IPS-20b (cell line): ENCODE results near the gene ELN.
"Not testable (repeated sequence)": the region's sequence is repeated elsewhere in the genome, so short reads cannot be mapped to it uniquely, and the experiment has no call there.

Experiments
- H3K27ac ChIP-seq: one replicate; pipeline ENCODE4 v1.5.1; 2013; ENCODE audit warnings: low read length
- H3K27me3 ChIP-seq: 2 replicates; pipeline ENCODE4 v1.6.1; 2013; ENCODE audit warnings: mild to moderate bottlenecking, low read length, inconsistent platforms; ENCODE audit not compliant: insufficient read depth
- H3K36me3 ChIP-seq: 2 replicates; pipeline ENCODE4 v1.6.1; 2013; ENCODE audit warnings: low read depth, mild to moderate bottlenecking, inconsistent platforms, low read length, moderate library complexity; ENCODE audit not compliant: insufficient read depth
- H3K4me1 ChIP-seq: 2 replicates; pipeline ENCODE4 v1.6.1; 2013; ENCODE audit warnings: mild to moderate bottlenecking, control low read depth, inconsistent platforms, low read length, moderate library complexity; ENCODE audit not compliant: insufficient read depth
- H3K4me3 ChIP-seq: 2 replicates; pipeline ENCODE4 v1.5.1; 2013; ENCODE audit warnings: mild to moderate bottlenecking, low read length, inconsistent platforms
- H3K9ac ChIP-seq: 2 replicates; pipeline ENCODE4 v1.6.1; 2013; ENCODE audit warnings: low read depth, mild to moderate bottlenecking, inconsistent platforms, low read length, moderate library complexity
- H3K9me3 ChIP-seq: 2 replicates; pipeline ENCODE4 v1.6.1; 2013; ENCODE audit warnings: mild to moderate bottlenecking, low read depth, low read length, inconsistent platforms; ENCODE audit not compliant: insufficient read depth

Gene ELN

DNA sequence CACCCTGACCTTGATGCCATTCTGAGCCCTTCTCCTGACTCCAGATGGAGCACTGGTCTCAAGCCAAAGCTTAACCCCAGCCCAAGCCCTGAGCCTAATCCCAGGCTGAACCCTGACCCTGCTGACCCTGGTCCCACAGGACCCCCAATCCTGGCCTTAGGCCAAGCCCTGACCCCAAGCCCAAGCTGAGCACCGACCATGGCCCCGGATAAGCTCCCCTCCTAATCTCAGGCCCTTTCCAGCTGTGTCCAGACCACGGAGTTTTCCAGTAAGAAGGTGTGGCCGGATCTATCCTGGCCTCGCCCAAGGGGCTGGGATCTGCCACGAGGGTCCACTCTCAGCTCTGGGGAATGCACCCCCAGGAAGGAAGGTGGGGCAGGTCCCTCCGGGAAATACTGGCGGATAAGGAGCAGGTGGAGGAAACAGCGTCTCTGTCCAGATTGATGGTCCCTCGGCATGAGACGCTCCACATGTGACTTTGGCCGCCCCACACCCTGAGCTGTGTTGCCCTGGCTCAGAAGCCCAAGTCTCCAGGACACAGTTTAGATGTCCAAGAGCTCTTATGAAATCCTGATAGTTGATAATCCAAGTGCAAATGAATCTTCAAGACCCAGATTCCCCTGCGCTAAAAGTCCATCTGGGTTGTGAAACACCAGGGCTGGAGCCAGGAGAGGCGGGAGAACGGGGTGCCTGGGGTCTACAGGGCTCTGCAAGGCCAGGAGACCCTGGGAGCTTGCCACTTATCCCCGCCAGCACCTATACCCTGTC, 10.4 kb downstream of the ELN start:
- Histone ChIP-seq H3K27me3 (no peaks in the 10 kb centered on the region), H3K4me3 (no peak overlapping the region), H3K9ac (no peak overlapping the region), H3K9me3 (no peaks in the 10 kb centered on the region), H3K4me1 (peaks cover 4% of the 10 kb centered on the region; the same call in 1 of the 2 replicates), H3K27ac (no peak overlapping the region), H3K36me3 (no peaks in the 10 kb centered on the region)

DNA sequence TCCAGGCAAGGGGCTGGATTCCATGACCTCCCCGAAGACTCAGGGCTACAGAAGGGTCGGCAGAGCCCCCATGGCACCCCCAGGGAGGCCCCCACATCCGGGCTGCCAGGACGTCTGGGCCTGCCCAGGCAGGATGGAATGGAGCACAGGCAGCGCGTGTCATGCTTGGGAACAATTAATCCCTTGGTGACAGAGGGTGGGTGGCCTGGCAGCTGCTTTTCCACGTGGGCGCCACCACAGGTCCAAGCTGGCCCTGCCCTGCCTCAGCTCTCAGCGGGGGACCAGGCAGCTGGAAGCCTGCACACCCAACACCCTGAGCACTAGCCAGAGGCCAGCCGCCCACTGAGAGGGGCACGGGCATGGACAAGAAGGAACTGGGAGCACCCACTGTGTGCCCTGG, 11.4 kb downstream of the ELN start:
- Histone ChIP-seq H3K27ac (no peak overlapping the region), H3K4me3 (no peak overlapping the region)

DNA sequence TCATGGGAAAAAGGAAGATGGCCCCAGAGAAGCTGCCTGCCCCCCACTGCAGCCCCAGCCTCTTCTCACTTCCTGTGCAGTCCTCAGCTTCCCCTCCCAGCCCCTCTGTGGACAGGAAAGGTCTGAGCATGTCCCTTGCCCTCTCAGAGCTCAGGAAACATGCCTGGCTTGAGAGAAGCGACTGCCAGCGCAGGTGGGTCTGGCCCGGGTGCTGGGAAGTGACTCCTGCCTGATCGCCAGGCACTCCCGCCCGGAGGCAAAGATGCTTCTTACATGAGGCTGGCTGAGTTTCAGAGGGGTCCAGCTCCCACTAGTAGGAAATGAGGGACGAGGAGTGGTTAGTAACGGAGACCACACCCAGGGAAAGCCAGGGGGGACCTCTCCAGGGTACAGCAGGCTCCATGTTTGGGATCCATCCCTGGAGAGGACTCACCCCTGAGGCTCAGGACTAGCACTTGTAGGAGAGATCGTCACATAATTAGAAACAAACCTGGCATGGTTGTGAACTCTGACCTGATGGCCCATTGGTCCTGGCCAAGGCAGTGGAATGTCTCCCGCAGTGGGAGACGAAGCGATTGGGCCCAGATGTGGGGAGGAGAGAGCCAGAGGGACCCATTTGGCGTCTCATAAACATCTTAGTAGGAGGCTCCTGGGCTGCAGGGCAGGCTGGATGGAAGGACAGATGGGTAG, 12.3 kb downstream of the ELN start:
- no peak overlapping the region for H3K27ac ChIP-seq
- no peak overlapping the region for H3K4me3 ChIP-seq
- no peaks in the 10 kb centered on the region for H3K27me3 ChIP-seq
- H3K9ac ChIP-seq: no peak overlapping the region
- H3K4me1 ChIP-seq: peaks cover 10% of the 10 kb centered on the region; the same call in 1 of the 2 replicates
- H3K9me3 ChIP-seq: no peaks in the 10 kb centered on the region
- H3K36me3 ChIP-seq: no peaks in the 10 kb centered on the region

More for the DNA sequence above, 11.4 kb downstream of the ELN start:
- Histone ChIP-seq H3K27me3 (no peaks in the 10 kb centered on the region), H3K9me3 (no peaks in the 10 kb centered on the region), H3K9ac (no peak overlapping the region), H3K4me1 (peaks cover 10% of the 10 kb centered on the region; the same call in 1 of the 2 replicates), H3K36me3 (no peaks in the 10 kb centered on the region)

DNA sequence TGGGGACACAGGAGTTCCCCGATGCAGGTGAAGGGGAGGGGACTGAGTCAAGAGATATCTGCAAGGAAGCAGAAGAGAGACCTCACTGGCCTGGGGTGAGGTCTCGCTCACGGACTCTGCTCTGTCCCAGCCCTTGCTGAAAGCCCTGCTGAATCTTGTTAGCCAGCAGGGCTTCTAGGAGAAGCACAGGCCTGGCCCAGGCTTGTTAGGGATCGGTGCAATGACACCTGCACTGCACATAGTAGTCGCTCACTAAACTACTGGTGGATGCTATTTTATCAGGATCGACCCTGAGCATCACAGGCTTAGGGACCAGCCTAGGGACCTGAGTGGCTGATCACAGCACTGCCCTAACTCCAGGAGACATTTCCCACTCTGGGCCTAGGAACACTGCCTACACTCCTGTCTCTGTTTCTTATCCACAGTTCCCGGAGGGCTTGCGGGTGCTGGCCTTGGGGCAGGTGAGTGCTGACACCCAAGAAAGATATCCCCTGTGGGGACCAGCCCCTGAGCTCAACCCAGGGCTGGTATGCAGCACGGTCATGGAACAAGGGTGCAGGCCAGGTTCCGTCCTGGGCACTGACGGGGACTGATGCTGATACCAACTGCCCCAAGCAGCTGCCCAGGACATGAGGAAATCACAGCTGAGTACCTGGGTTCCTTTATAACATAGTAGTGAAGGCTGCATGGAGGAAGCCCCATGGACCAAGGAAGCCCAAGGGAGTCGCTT, 13.0 kb downstream of the ELN start:
- Histone ChIP-seq H3K27ac (no peak overlapping the region), H3K36me3 (no peaks in the 10 kb centered on the region), H3K9ac (no peak overlapping the region), H3K4me1 (peaks cover 10% of the 10 kb centered on the region; the same call in 1 of the 2 replicates), H3K9me3 (no peaks in the 10 kb centered on the region), H3K4me3 (no peak overlapping the region), H3K27me3 (no peaks in the 10 kb centered on the region)

DNA sequence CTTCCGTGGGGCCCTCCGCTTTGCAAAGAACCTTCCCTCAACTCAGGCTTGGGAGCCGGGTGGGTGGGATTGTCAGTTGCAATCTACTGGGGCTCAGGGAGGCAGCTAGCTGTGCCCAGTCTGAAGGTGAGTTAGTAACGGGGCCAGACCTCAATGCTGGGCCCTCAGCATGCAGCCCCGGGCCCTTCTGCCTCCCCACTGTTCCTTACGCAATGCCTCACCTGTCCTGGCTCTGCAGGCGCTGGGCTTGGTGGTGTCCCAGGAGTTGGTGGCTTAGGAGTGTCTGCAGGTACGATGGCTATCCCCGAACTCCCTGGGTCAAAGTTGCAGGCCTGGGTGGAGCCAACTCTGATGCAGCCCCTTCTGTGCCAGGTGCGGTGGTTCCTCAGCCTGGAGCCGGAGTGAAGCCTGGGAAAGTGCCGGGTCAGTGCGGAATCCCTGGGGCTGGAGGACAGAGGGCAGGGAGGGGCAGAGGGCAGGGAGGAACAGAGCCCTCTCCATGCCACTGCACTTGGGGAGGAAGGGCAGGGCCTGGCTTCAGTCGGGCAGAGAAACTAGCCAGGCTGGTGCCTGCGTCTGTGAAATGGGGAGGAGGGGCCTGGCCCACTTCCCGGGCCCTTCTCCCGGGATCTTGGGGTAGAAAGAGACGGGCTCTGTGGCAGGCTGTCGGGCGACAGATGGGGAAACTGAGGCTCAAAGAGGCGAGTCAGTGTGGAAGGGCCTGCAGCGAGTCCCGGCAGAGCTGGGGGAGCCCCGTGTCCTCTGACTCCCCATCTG, 15.0 kb downstream of the ELN start:
- peaks cover 10% of the 10 kb centered on the region; the same call in 1 of the 2 replicates for H3K4me1 ChIP-seq
- no peaks in the 10 kb centered on the region for H3K36me3 ChIP-seq
- no peaks in the 10 kb centered on the region for H3K9me3 ChIP-seq
- H3K27ac ChIP-seq: no peak overlapping the region
- H3K9ac ChIP-seq: no peak overlapping the region
- no peak overlapping the region; the same call in 1 of the 2 replicates for H3K4me3 ChIP-seq
- no peaks in the 10 kb centered on the region for H3K27me3 ChIP-seq

DNA sequence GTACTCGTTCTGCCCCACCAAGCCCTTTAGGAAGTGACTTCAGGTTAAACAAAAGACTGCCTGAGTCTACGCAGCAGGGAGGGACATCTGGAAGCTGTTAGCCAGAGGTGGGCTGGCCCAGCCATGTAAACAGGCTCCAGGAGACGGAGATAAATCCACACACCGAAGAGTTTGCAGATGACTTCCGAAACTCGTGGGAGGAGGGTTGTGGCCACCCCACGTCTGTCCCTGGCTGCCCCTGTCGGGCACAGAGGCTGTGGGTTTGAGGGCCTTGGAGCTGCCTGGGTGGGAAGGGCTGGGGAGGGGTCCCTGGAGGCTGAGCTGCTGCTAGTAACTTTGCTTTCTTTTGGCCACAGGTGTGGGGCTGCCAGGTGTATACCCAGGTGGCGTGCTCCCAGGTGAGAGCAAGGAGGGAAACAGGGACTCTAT, 15.6 kb downstream of the ELN start:
- H3K36me3 ChIP-seq: no peaks in the 10 kb centered on the region
- no peaks in the 10 kb centered on the region for H3K9me3 ChIP-seq
- H3K4me1 ChIP-seq: peaks cover 10% of the 10 kb centered on the region; the same call in 1 of the 2 replicates
- H3K27ac ChIP-seq: no peak overlapping the region
- H3K9ac ChIP-seq: peak overlapping the region; percentile 9; the same call in 1 of the 2 replicates
- no peak overlapping the region; the same call in 1 of the 2 replicates for H3K4me3 ChIP-seq
- no peaks in the 10 kb centered on the region for H3K27me3 ChIP-seq

DNA sequence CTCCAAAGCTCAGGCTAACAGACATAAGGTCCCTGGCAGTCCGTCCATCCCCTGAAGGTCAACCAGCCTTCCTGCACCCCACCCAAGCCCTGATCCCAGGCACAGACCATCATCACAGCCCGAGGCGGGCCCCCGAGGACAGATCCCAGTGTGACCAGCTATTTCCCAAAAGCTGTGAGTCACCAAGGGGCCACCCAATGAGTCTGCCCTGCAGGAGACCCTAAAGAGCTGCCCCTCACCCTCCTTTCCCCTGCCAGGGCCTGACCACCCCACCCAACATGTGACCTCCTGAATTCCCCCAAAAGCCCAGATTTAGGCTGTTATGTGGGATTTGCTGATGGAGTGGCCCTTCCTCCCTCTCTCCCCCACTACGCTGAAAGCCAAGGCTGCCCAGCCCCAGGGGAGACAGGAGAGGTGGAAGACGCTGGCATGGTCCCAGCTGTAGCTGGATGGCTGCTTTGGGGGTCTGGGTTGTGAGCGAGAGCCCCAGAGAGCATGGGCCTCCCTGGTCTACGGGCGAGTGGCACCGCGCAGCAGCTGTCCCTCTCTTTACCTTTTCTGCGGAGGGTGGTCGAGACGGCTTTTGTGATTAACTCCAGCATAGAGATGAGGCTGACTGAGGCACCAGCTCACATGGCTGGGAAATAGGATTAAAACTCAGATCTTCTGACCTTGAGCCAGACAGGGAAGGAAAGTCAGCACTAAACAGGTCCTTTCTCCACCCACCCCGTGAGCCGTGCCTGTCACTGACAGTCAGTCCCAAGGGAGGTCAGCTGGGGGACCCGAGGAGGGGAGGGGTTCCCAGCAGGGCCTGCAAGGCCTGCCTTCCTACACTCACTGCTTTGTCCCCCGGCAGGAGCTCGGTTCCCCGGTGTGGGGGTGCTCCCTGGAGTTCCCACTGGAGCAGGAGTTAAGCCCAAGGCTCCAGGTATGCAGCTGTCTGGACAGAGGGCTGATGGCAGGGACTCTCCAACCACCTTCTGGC, 16.7 kb downstream of the ELN start:
- peaks cover 10% of the 10 kb centered on the region; the same call in 1 of the 2 replicates for H3K4me1 ChIP-seq
- no peak overlapping the region for H3K4me3 ChIP-seq
- no peaks in the 10 kb centered on the region for H3K9me3 ChIP-seq
- no peak overlapping the region for H3K27ac ChIP-seq
- H3K36me3 ChIP-seq: no peaks in the 10 kb centered on the region
- no peak overlapping the region for H3K9ac ChIP-seq
- H3K27me3 ChIP-seq: no peaks in the 10 kb centered on the region

DNA sequence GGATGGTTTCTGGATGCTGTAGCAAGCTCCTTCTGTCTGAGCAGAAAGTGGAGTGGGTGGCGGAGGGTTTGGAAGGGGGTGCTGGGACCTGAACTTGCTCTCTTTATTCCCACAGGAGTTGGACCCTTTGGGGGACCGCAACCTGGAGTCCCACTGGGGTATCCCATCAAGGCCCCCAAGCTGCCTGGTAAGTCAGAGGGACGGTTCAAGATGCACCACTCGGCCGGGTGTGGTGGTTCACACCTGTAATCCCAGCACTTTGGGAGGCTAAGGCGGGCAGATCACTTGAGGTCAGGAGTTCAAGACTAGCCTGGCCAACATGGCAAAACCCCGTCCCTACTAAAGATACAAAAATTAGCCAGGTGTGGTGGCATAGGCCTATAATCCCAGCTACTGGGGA, 18.6 kb downstream of the ELN start:
- H3K36me3 ChIP-seq, H3K27me3 ChIP-seq, H3K4me1 ChIP-seq, H3K9ac ChIP-seq, H3K9me3 ChIP-seq, H3K4me3 ChIP-seq, H3K27ac ChIP-seq: not testable (repeated sequence)

DNA sequence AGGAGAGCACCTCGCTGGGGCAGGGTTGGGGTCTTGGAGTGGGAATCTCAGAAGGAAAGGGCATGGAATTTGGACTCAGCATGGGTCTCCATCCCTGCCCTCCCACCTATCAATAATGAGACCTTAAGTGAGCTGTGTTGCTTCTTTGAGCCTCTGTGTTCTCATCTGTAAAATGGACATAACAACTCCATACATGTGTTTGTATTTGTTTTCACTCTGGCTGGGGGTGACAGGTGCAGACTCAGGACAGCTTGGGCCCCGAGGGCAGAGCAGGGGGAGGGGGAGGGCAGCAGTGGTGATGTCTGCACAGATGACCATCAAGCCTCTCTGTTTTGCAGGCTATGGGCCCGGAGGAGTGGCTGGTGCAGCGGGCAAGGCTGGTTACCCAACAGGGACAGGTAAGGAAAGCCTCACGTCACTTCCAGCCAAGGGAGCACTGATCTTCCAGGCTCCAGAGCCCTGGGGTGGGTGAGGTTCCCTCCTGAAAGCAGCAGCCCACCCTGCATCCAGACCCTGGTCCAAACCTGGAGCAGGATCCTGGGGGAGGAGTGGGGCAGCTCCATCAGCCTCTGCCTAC, 19.9 kb downstream of the ELN start:
- no peaks in the 10 kb centered on the region for H3K36me3 ChIP-seq
- no peak overlapping the region for H3K27ac ChIP-seq
- H3K9me3 ChIP-seq: no peaks in the 10 kb centered on the region
- no peaks in the 10 kb centered on the region for H3K27me3 ChIP-seq
- H3K4me1 ChIP-seq: peaks cover 10% of the 10 kb centered on the region; the same call in 1 of the 2 replicates
- no peak overlapping the region for H3K4me3 ChIP-seq
- H3K9ac ChIP-seq: no peak overlapping the region

DNA sequence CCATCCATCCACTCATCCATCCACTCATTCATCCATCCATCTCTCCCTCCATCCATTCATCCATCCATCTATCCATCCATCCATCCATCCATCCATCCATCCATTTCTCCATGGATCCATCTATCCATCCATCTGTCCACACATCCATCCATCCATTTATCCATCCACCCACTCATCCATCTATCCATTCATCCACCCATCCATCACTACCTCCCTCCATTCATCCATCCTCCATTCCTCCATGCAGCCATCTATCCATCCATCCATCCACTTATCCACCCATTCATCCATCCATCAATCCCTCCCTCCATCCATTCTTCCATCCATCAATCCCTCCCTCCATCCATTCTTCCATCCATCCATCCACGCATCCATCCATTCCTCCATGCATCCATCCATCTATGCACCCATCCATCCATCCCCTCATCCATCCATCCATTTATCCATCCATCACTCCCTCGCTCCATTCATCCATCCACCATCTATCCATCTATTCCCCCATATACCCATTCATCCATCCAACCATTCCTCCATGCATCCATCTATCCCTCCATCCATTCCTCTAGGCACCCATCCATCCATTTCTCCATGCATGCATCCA, 21.1 kb downstream of the ELN start:
- Histone ChIP-seq H3K9ac (no peak overlapping the region), H3K27ac (no peak overlapping the region), H3K4me1 (no peaks in the 10 kb centered on the region; the same call in 1 of the 2 replicates), H3K4me3 (no peak overlapping the region), H3K9me3 (no peaks in the 10 kb centered on the region), H3K27me3 (no peaks in the 10 kb centered on the region), H3K36me3 (no peaks in the 10 kb centered on the region)
